GM20000 (cell line): Measurements from ENCODE around the gene LHPP.

Experiments
- DNase-seq: peaks from one replicate; pipeline ENCODE4 v3.0.0; 2012; ENCODE audit warnings: low spot score
- TF ChIP-seq, protein P1 (sequence below): IDR thresholded peaks from 2 replicates; pipeline ENCODE4 v1.5.1; 2012; ENCODE audit warnings: mild to moderate bottlenecking, control low read depth; ENCODE audit errors: extremely low read depth, missing control alignments

LHPP gene

DNA sequence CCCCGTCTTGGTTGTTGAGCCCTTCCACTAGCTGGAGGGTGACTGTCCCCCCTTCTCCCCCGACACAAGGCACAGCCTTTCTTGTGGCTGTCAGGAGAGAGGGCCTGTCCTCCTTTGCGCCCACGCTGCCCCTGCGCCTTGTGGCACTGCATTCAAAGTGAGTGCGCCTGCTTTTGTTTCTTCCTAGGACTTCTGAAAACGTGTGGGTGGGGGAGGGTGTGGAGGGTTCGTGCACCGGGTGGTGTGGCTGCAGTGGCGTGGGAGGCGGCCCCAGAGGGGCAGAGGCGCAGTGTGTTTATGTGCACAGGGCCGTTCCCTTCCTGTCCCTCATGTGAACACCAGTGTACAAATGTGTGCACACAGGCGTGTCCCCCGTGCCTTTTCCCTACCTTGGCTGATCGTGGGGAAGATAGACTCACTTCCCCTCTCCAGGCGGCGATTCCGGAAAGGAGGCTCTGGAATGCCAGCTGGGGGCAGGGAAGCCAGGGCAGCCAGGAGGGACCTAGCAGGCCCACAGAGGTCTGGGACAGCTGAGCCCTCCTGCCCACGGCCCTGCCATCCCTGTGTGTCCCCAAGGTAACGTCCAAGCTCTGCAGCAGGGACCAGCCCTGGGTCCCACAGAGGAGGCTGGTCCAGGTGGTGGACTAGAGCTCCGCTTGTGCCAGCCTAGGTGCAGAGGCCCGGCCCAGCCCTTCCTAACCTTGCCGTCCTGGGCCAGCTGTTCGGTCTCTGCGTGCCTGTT lies 88.8 kb downstream of the LHPP start:
- no peak for DNase-seq
- TF ChIP-seq, protein P1, sequence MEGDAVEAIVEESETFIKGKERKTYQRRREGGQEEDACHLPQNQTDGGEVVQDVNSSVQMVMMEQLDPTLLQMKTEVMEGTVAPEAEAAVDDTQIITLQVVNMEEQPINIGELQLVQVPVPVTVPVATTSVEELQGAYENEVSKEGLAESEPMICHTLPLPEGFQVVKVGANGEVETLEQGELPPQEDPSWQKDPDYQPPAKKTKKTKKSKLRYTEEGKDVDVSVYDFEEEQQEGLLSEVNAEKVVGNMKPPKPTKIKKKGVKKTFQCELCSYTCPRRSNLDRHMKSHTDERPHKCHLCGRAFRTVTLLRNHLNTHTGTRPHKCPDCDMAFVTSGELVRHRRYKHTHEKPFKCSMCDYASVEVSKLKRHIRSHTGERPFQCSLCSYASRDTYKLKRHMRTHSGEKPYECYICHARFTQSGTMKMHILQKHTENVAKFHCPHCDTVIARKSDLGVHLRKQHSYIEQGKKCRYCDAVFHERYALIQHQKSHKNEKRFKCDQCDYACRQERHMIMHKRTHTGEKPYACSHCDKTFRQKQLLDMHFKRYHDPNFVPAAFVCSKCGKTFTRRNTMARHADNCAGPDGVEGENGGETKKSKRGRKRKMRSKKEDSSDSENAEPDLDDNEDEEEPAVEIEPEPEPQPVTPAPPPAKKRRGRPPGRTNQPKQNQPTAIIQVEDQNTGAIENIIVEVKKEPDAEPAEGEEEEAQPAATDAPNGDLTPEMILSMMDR: no peak

DNA sequence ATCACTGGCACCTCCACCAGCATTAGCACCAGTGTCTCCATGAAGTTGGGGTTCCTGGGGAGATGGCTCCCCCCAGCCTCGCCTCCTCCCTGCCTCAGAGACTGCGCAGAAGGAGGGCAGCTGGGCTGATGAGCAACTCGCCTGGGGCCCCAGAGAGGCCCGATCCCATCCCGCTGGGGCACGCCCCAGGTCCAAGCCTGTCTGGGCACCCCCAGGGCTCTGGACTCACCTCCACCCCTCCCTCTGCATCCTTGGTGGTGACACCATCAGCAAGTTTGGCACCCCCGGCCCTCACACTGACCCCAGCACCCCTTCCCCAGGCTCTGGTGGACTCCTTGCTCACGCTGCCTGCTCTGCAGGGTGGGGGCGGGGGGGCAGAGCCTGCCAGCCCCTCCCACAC lies 89.5 kb downstream of the LHPP start:
- TF ChIP-seq, protein P1: no peak
- DNase-seq: no peak

DNA sequence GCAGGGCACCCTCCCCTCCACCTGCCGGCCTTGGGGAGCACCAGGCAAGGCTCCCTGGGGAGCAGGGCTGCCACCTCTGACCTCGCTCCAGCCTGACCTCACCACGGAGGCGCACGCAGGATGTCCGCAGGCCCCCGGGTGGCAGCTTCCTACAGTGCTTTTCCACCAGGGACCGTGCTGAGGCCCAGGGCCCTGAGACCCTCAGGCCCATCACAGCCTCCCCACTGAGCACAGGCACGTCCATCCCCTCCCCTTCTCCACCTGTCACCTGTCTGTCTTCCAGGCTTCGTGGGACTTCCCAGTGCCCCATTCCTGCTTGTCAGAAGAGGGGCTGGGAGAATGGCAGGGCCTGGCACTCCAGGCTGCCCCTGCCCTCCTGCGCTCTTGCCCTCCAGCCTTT lies 90.1 kb downstream of the LHPP start:
- no peak for DNase-seq
- TF ChIP-seq, protein P1: no peak

DNA sequence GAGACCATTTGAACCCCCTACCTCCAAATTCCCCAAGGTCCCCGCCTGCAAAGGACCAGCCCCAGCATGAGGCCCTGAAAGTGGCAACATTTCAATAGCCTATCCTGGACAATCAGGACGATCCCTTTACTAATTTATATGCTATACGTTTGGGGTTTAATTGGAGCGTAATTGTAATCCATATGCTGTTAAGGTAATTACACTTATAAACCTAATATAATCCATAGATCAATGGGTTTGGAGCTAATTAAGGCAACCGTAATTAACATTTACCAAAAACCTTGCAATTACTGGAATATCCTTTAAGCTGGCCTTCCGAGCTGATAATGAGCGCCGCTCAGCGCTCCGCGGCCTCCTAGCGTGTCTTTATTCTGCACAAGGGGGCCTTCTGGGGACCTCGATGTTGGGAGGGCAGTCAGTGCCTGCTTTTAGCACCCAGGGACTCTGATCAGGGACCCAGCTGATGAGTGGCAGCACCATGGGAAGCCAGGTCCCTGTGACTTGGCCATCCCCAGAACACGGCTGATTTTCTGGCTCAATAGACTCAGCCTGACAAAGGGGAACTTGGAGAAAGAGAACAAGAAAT lies 91.2 kb downstream of the LHPP start:
- TF ChIP-seq, protein P1: no peak
- no peak for DNase-seq

DNA sequence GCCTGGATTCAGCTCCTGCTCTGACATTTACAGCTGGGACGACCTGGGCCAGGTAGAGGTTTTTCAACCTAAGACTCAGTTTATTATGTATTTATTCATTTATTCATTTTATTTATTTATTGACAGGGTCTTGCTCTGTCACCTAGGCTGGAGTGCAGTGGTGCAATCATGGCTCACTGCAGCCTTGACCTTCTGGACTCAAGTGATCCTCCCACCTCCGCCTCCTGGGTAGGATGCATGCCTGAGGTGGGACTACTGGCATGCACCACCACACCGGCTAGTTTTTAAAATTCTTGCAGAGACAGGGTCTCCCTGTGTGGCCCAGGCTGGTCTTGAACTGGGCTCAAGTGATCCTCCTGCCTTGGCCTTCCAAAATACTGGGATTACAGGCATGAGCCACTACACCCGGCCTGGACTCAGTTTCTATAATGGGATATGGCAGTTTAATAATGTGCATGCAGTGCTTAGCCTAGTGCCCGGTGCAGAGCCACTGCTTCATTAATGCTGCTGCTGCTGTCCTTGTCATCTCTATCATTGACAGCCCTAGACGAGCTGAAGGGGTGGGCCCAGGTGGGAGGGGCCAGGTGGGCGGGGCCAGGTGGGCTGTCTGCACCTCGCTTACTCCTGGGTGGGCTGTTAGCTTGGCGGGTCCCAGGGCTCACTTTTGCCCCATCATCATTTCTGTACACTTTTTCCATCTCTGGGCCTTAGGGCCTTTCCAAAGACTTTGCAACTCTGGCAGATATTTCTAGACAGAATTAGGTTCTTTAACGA lies 92.6 kb downstream of the LHPP start:
- DNase-seq: no peak
- TF ChIP-seq, protein P1: no peak

DNA sequence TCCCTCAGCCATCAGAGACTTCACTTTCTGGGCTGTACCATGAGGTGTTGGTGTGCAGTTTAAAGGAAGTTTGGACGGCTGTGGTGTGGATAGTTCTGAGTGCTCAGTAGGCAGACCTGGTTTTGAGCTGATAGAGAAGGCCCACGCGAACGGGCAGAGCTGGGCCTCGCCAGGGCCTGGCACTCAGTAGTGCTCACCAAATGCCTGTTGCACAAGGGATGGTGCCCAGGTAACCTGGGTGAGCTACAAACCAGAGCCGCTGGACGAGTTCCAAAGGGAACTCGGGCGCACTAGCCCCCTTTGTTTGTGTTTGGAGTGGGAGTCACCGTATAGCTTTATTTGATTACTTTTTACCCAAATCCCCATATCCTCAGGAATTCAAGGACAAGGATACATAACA lies 95.5 kb downstream of the LHPP start:
- no peak for DNase-seq
- TF ChIP-seq, protein P1: no peak

DNA sequence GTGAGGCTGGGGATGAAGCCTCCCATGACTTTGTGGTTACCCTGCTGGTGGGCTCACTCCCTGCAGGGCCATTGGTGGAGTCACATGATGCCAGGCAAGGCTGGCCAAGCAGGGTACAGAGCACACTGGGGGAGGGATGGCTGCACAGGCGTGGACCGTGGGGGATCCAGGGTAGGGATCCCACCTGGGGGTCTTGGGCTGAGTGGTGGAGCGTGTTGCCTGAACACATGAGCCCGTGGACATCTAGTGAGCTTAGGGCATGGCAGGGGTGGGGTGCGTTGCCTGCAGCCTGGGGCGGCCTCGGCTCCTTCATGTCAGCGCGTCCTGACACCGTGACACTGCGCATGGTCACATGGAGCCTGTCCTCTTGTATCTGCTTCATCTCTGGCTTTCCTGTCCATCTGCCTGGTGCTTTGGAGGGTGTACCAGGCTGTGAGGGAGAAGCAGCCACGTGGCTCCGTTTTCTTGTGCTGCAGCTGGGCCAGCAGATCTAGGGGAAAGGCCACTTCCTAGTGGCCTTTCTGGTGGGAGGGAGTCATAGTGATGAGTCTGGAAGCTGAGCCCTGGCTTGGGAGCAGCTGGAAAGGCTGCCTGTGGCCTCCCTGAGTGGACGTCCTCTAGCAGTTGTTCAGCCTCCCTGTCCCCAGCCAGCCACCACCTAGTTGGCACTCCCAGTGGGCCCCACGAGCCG lies 96.2 kb downstream of the LHPP start:
- TF ChIP-seq, protein P1: no peak
- no peak for DNase-seq
